IPS-18c (cell line): ENCODE data around the gene STMN3.
"Not testable (repeated sequence)": the region's sequence is repeated elsewhere in the genome, so short reads cannot be mapped to it uniquely, and the experiment has no call there.

Experiments
- H3K4me3 ChIP-seq: 2 replicates; pipeline ENCODE4 v1.7.0; 2013; ENCODE audit warnings: low read depth, mild to moderate bottlenecking, low read length, moderate library complexity; ENCODE audit not compliant: insufficient read depth
- H3K9me3 ChIP-seq: one replicate; pipeline ENCODE4 v1.6.1; 2013; ENCODE audit warnings: mild to moderate bottlenecking, low read length, moderate library complexity; ENCODE audit not compliant: control insufficient read depth, insufficient read depth

The STMN3 gene

GRCh38 chr20:63630956-63631355, 22.3 kb downstream of the STMN3 start:
- not testable (repeated sequence) for H3K4me3 ChIP-seq, H3K9me3 ChIP-seq

GRCh38 chr20:63628246-63628975, 24.8 kb downstream of the STMN3 start:
- Histone ChIP-seq H3K9me3 (peaks cover 2% of the 10 kb centered on the region), H3K4me3 (peak overlapping the region; percentile 84; the same call in 1 of the 2 replicates)

- Histone ChIP-seq H3K4me3 (peak overlapping the region; percentile 84), H3K9me3 (peaks cover 2% of the 10 kb centered on the region)
These were observed 25.4 kb downstream of the STMN3 start for GRCh38 chr20:63627751-63628245.

GRCh38 chr20:63627129-63627750, 26.0 kb downstream of the STMN3 start:
- H3K9me3 ChIP-seq, result peaks cover 2% of the 10 kb centered on the region
- peak overlapping the region; percentile 84 for H3K4me3 ChIP-seq

GRCh38 chr20:63626424-63627128, 26.6 kb downstream of the STMN3 start, which contains the start of gene GMEB2:
Gene GMEB2, minus strand, starts transcription at chr20:63627101. Its CDS starts 7,704 bp downstream, at chr20:63619397.
- peak within 1 kb of the TSS; percentile 84 for H3K4me3 ChIP-seq
- peaks cover 2% of the 10 kb centered on the region for H3K9me3 ChIP-seq

- Histone ChIP-seq H3K9me3 (peaks cover 2% of the 10 kb centered on the region), H3K4me3 (peak overlapping the region; percentile 82)
These were observed 27.3 kb downstream of the STMN3 start for GRCh38 chr20:63625771-63626423.

GRCh38 chr20:63624486-63624885, 28.7 kb downstream of the STMN3 start:
- H3K9me3 ChIP-seq, result peaks cover 2% of the 10 kb centered on the region
- H3K4me3 ChIP-seq, result no peak overlapping the region

- H3K9me3 ChIP-seq, result peaks cover 2% of the 10 kb centered on the region
- H3K4me3 ChIP-seq, result no peak overlapping the region
These were observed 30.5 kb downstream of the STMN3 start for GRCh38 chr20:63622732-63623131.

GRCh38 chr20:63622096-63622495, 31.1 kb downstream of the STMN3 start:
- peaks cover 2% of the 10 kb centered on the region for H3K9me3 ChIP-seq
- H3K4me3 ChIP-seq, result no peak overlapping the region

- Histone ChIP-seq H3K4me3 (no peak overlapping the region), H3K9me3 (no peaks in the 10 kb centered on the region)
These were observed 32.2 kb downstream of the STMN3 start for GRCh38 chr20:63620991-63621390.

GRCh38 chr20:63619505-63619904, 33.7 kb downstream of the STMN3 start:
- Histone ChIP-seq H3K9me3 (peaks cover 3% of the 10 kb centered on the region), H3K4me3 (no peak overlapping the region)

GRCh38 chr20:63619086-63619485, 34.1 kb downstream of the STMN3 start:
- Histone ChIP-seq H3K9me3 (peaks cover 3% of the 10 kb centered on the region), H3K4me3 (no peak overlapping the region)

- Histone ChIP-seq H3K4me3 (no peak overlapping the region), H3K9me3 (peaks cover 3% of the 10 kb centered on the region)
These were observed 34.8 kb downstream of the STMN3 start for GRCh38 chr20:63618291-63618980.

GRCh38 chr20:63617876-63618265, 35.4 kb downstream of the STMN3 start:
- no peak overlapping the region for H3K4me3 ChIP-seq
- peaks cover 3% of the 10 kb centered on the region for H3K9me3 ChIP-seq

- H3K9me3 ChIP-seq, result peaks cover 3% of the 10 kb centered on the region
- no peak overlapping the region for H3K4me3 ChIP-seq
These were observed 35.9 kb downstream of the STMN3 start for GRCh38 chr20:63617092-63617875.

GRCh38 chr20:63613863-63614594, 39.2 kb downstream of the STMN3 start:
- not testable (repeated sequence) for H3K4me3 ChIP-seq

More at GRCh38 chr20:63613863-63614594, 39.2 kb downstream of the STMN3 start:
- H3K9me3 ChIP-seq, result not testable (repeated sequence)
